ENCODE results near the gene P2RY8. TPM values are rescaled to one million over a fixed set of nuclear protein-coding genes. Genes with fewer than 3 reads are reported as not detected.
"Not testable (repeated sequence)": the region's sequence is repeated elsewhere in the genome, so short reads cannot be mapped to it uniquely, and the experiment has no call there.

Gene P2RY8
- total RNA-seq, 1 donor from 2014 or later = 0.40 TPM

- DNase-seq (ENCODE audit: low read depth in 2 of 2) = no peak
Measured at GRCh38 chrX:1545776-1546408, 8.9 kb upstream of the P2RY8 start.

GRCh38 chrX:1542994-1543725 lies 6.2 kb upstream of the P2RY8 start:
- DNase-seq (ENCODE audit: low read depth in 2 of 2) = no peak

GRCh38 chrX:1539146-1539545 lies 2.2 kb upstream of the P2RY8 start:
- DNase-seq (ENCODE audit: low read depth in 2 of 2) = not testable (repeated sequence)

GRCh38 chrX:1537716-1538090 lies 718 bp upstream of the P2RY8 start:
- DNase-seq (ENCODE audit: low read depth in 2 of 2) = not testable (repeated sequence)

GRCh38 chrX:1536712-1537030 lies 314 bp downstream of the P2RY8 start:
- no peak for DNase-seq (ENCODE audit: low read depth in 2 of 2)

- DNase-seq (ENCODE audit: low read depth in 2 of 2) = no peak
Measured at GRCh38 chrX:1535241-1536041, 1.5 kb downstream of the P2RY8 start.

GRCh38 chrX:1534301-1535168 lies 2.5 kb downstream of the P2RY8 start:
- no peak for DNase-seq (ENCODE audit: low read depth in 2 of 2)

- DNase-seq (ENCODE audit: low read depth in 2 of 2) = no peak
Measured at GRCh38 chrX:1533058-1533457, 3.9 kb downstream of the P2RY8 start.

GRCh38 chrX:1531096-1531890 lies 5.7 kb downstream of the P2RY8 start:
- no peak for DNase-seq (ENCODE audit: low read depth in 2 of 2)

GRCh38 chrX:1529756-1530155 lies 7.2 kb downstream of the P2RY8 start:
- no peak for DNase-seq (ENCODE audit: low read depth in 2 of 2)

- no peak for DNase-seq (ENCODE audit: low read depth in 2 of 2)
Measured at GRCh38 chrX:1529328-1529727, 7.7 kb downstream of the P2RY8 start.

GRCh38 chrX:1528884-1529203 lies 8.1 kb downstream of the P2RY8 start:
- no peak for DNase-seq (ENCODE audit: low read depth in 2 of 2)

- DNase-seq (ENCODE audit: low read depth in 2 of 2) = no peak
Measured at GRCh38 chrX:1528186-1528883, 8.7 kb downstream of the P2RY8 start.

GRCh38 chrX:1527457-1527856 lies 9.5 kb downstream of the P2RY8 start:
- no peak for DNase-seq (ENCODE audit: low read depth in 2 of 2)

GRCh38 chrX:1526565-1526964 lies 10.4 kb downstream of the P2RY8 start:
- DNase-seq (ENCODE audit: low read depth in 2 of 2) = no peak

- no peak for DNase-seq (ENCODE audit: low read depth in 2 of 2)
Measured at GRCh38 chrX:1525583-1526355, 11.2 kb downstream of the P2RY8 start.

- no peak for DNase-seq (ENCODE audit: low read depth in 2 of 2)
Measured at GRCh38 chrX:1524874-1525582, 12.0 kb downstream of the P2RY8 start.

GRCh38 chrX:1522905-1523304 lies 14.1 kb downstream of the P2RY8 start:
- DNase-seq (ENCODE audit: low read depth in 2 of 2) = not testable (repeated sequence)

- no peak for DNase-seq (ENCODE audit: low read depth in 2 of 2)
Measured at GRCh38 chrX:1521459-1521956, 15.5 kb downstream of the P2RY8 start.
